WTC11 (cell line): ENCODE data around the gene SFI1. TPM values are rescaled to one million over a fixed set of nuclear protein-coding genes. Genes with fewer than 3 reads are reported as not detected.
A peak's percentile ranks its signal among the peaks of the same experiment; 100 is the strongest.

ENCODE experiments used
- ATAC-seq: fragments of 200-7000 bp; cut with Tn5 transposase; 2 replicates; pipeline ENCODE4 v1.10.0; 2021; ENCODE audit warnings: mild to moderate bottlenecking, moderate library complexity
- CTCF ChIA-PET: fragments of 300-600 bp; sonication (Branson Sonifier 250); formaldehyde crosslinking; loops from one replicate; lab custom pipeline; 2021; ENCODE audit warnings: antibody characterized with exemption; lab: Charles Lee
- POLR2A ChIA-PET: fragments of 350-600 bp; sonication (Branson Sonifier 250); formaldehyde crosslinking; loops from one replicate; lab custom pipeline; 2021; ENCODE audit warnings: antibody characterized with exemption; lab: Charles Lee
- DNase-seq: peaks from one replicate; pipeline ENCODE4 v3.0.0; 2021; ENCODE audit warnings: low spot score
- H3K27ac Mint-ChIP-seq: 2 replicates; pipeline ENCODE4 v1.8.0; 2021; ENCODE audit warnings: mixed read lengths
- H3K27me3 Mint-ChIP-seq: 2 replicates; pipeline ENCODE4 v1.8.0; 2021; ENCODE audit warnings: low read depth, mild to moderate bottlenecking, moderate library complexity, mixed read lengths
- H3K36me3 Mint-ChIP-seq: 2 replicates; pipeline ENCODE4 v1.8.0; 2021; ENCODE audit warnings: mixed read lengths
- H3K4me1 Mint-ChIP-seq: 2 replicates; pipeline ENCODE4 v1.8.0; 2022; ENCODE audit warnings: mixed read lengths
- H3K4me3 Mint-ChIP-seq: 2 replicates; pipeline ENCODE4 v1.8.0; 2021; ENCODE audit warnings: mild to moderate bottlenecking, moderate library complexity, mixed read lengths
- H3K9me3 Mint-ChIP-seq: 2 replicates; pipeline ENCODE4 v1.8.0; 2021; ENCODE audit warnings: mixed read lengths
- ATF6 ChIP-seq: sonication (generic); formaldehyde crosslinking; IDR thresholded peaks from 2 replicates; pipeline ENCODE4 v1.8.1; 2023; ENCODE audit warnings: mild to moderate bottlenecking, missing genetic modification reagents
- CTCF ChIP-seq: fragments of 200-600 bp; IDR thresholded peaks from 2 replicates; pipeline ENCODE4 v1.8.0; 2022; ENCODE audit warnings: antibody characterized with exemption
- ELF4 ChIP-seq: sonication (generic); formaldehyde crosslinking; IDR thresholded peaks from 2 replicates; pipeline ENCODE4 v1.8.1; 2022; ENCODE audit warnings: low read depth, mild to moderate bottlenecking, moderate library complexity, missing genetic modification reagents
- ERG ChIP-seq: fragments of 250-450 bp; sonication (Bioruptor Pico); IDR thresholded peaks from 2 replicates; pipeline ENCODE4 v1.8.0; 2021; ENCODE audit warnings: mild to moderate bottlenecking
- FOXP4 ChIP-seq: sonication (generic); formaldehyde crosslinking; IDR thresholded peaks from 2 replicates; pipeline ENCODE4 v1.8.0; 2022; ENCODE audit warnings: mild to moderate bottlenecking, missing genetic modification reagents
- IRF1 ChIP-seq: sonication (generic); formaldehyde crosslinking; IDR thresholded peaks from 2 replicates; pipeline ENCODE4 v1.8.0; 2023; ENCODE audit warnings: missing genetic modification reagents
- MAX ChIP-seq: sonication (generic); formaldehyde crosslinking; IDR thresholded peaks from 2 replicates; pipeline ENCODE4 v1.8.0; 2022; ENCODE audit warnings: mild to moderate bottlenecking, missing genetic modification reagents
- MLX ChIP-seq: sonication (generic); formaldehyde crosslinking; IDR thresholded peaks from 2 replicates; pipeline ENCODE4 v1.8.1; 2023; ENCODE audit warnings: mild to moderate bottlenecking, missing genetic modification reagents, moderate library complexity
- NFE2L1 ChIP-seq: sonication (generic); formaldehyde crosslinking; IDR thresholded peaks from 2 replicates; pipeline ENCODE4 v1.8.1; 2023; ENCODE audit warnings: missing genetic modification reagents
- NR3C1 ChIP-seq: sonication (generic); formaldehyde crosslinking; conservative IDR thresholded peaks from 2 replicates; pipeline ENCODE4 v1.8.1; 2023; ENCODE audit warnings: low read depth, mild to moderate bottlenecking, missing genetic modification reagents
- PRDM15 ChIP-seq: sonication (generic); formaldehyde crosslinking; IDR thresholded peaks from 2 replicates; pipeline ENCODE4 v1.8.0; 2022; ENCODE audit warnings: missing genetic modification reagents
- SOX15 ChIP-seq: fragments of 250-450 bp; sonication (Bioruptor Pico); IDR thresholded peaks from 2 replicates; pipeline ENCODE4 v1.9.0; 2021; ENCODE audit warnings: mild to moderate bottlenecking
- TP53 ChIP-seq: sonication (generic); formaldehyde crosslinking; IDR thresholded peaks from 2 replicates; pipeline ENCODE4 v1.8.1; 2023; ENCODE audit warnings: mild to moderate bottlenecking, missing genetic modification reagents
- ZMAT4 ChIP-seq: fragments of 250-450 bp; sonication (Bioruptor Pico); IDR thresholded peaks from 2 replicates; pipeline ENCODE4 v1.9.0; 2021; ENCODE audit warnings: mild to moderate bottlenecking
- ZNF263 ChIP-seq: sonication (generic); formaldehyde crosslinking; IDR thresholded peaks from 2 replicates; pipeline ENCODE4 v1.8.1; 2022; ENCODE audit warnings: low read depth, mild to moderate bottlenecking, moderate library complexity, missing genetic modification reagents
- ZNF671 ChIP-seq: fragments of 250-450 bp; sonication (Bioruptor Pico); IDR thresholded peaks from 2 replicates; pipeline ENCODE4 v1.8.0; 2021; ENCODE audit warnings: mild to moderate bottlenecking
- total RNA-seq: library from RNA; stranded (reverse); gene quantifications from 3 replicates; pipeline ENCODE4 v1.2.3, GENCODE V29; 2021

Gene SFI1
- total RNA-seq, 1 experiment from 2014 or later: 43.6 TPM

GRCh38 chr22:31620756-31621480 is 124.6 kb downstream of the SFI1 start:
- H3K36me3 Mint-ChIP-seq: peaks cover 24% of the 10 kb centered on the region
- no peak overlapping the region for H3K27ac Mint-ChIP-seq
- ATAC-seq (no peak), DNase-seq (no peak)
- ChIA-PET POLR2A (no interaction called here), CTCF (interaction anchor here (2.3 kb wide), 1 partner anchor 9 kb away, joined by 8 read pairs; no protein-coding TSS in a partner anchor)
- no peaks in the 10 kb centered on the region for H3K9me3 Mint-ChIP-seq
- no peak overlapping the region for H3K4me3 Mint-ChIP-seq
- H3K4me1 Mint-ChIP-seq: peaks cover 16% of the 10 kb centered on the region
- TF ChIP-seq IRF1: no peak
- TF ChIP-seq NR3C1 (CRISPR knock-in tag): no peak
- no peak for TF ChIP-seq ZMAT4 (CRISPR knock-in tag)
- TF ChIP-seq PRDM15 (CRISPR knock-in tag): no peak
- H3K27me3 Mint-ChIP-seq: no peaks in the 10 kb centered on the region

GRCh38 chr22:31621507-31622124 is 125.3 kb downstream of the SFI1 start:
- ATAC-seq (no peak), DNase-seq (no peak)
- no peak overlapping the region for H3K4me3 Mint-ChIP-seq
- H3K27ac Mint-ChIP-seq: peak overlapping the region; percentile 29; the same call in 1 of the 2 replicates
- peaks cover 23% of the 10 kb centered on the region for H3K4me1 Mint-ChIP-seq
- TF ChIP-seq ELF4 (CRISPR knock-in tag) (no peak), CTCF (no peak), MLX (CRISPR knock-in tag) (no peak), ZNF263 (CRISPR knock-in tag) (no peak), ATF6 (CRISPR knock-in tag) (no peak), NFE2L1 (CRISPR knock-in tag) (no peak), TP53 (no peak), FOXP4 (CRISPR knock-in tag) (no peak), MAX (CRISPR knock-in tag) (no peak), ERG (no peak), SOX15 (CRISPR knock-in tag) (no peak), ZNF671 (CRISPR knock-in tag) (no peak)
- no peaks in the 10 kb centered on the region for H3K27me3 Mint-ChIP-seq
- H3K9me3 Mint-ChIP-seq: no peaks in the 10 kb centered on the region
- CTCF ChIA-PET: interaction anchor here (2.3 kb wide), 1 partner anchor 9 kb away, joined by 8 read pairs; no protein-coding TSS in a partner anchor
- POLR2A ChIA-PET: no interaction called here
- H3K36me3 Mint-ChIP-seq: peaks cover 24% of the 10 kb centered on the region
